ENCODE results near the gene NWD2. TPM values are rescaled to one million over a fixed set of nuclear protein-coding genes. Genes with fewer than 3 reads are reported as not detected.

The NWD2 gene
- total and polyA plus RNA-seq, 2 donors (not counting 1 experiment from before 2014, with no cell fraction given): not detected

DNA sequence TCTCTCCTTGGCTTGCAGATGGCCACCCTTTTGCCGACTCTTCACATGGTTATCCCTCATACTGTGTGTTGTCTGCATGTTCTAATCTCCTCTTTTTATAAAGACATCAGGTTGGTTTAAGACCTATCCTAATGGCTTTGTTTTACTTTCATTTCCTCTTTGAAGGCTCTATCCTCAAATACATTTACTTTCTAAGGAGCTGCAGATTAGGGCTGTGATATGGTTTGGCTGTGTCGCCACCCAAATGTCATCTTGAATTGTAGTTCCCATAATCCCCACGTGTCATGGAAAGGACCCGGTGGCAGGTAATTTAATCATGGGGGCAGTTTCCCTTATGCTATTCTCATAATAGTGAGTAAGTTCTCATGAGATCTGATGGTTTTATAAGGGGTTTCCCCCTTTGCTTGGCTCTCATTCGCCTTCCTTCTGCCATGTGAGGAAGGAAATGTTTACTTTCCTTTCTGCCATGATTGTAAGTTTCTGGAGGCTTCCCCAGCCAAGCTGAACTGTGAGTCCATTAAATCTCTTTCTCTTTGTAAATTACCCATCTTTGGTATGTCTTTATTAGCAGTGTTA, 237.1 kb downstream of the NWD2 start:
- Histone ChIP-seq H3K4me3 (replicated peaks in 1 of 4; ENCODE audit: control extremely low read depth in 1 of 4, insufficient read depth in 1 of 4, low read depth in 3 of 4, low read length in 4 of 4) (no peak overlapping the region), H3K27ac (ENCODE audit: insufficient read depth, low read length) (no peak overlapping the region), H2AFZ (ENCODE audit: low read length) (no peak overlapping the region), H3K36me3 (ENCODE audit: control insufficient read depth, insufficient read depth, low read length) (no peaks in the 10 kb centered on the region), H3K9me3 (ENCODE audit: control insufficient read depth, insufficient read depth, low read depth, low read length) (no peaks in the 10 kb centered on the region), H3K27me3 (ENCODE audit: control insufficient read depth, insufficient read depth, low read length) (no peaks in the 10 kb centered on the region), H3K4me2 (ENCODE audit: extremely low read depth, insufficient read depth, low read length) (no peak overlapping the region), H4K20me1 (ENCODE audit: control insufficient read depth, extremely low read depth, insufficient read depth, low read length) (no peaks in the 10 kb centered on the region), H3K79me2 (ENCODE audit: control insufficient read depth, insufficient read depth, low read length) (no peaks in the 10 kb centered on the region), H3K4me1 (ENCODE audit: control insufficient read depth, extremely low read depth, insufficient read depth, low read length) (no peaks in the 10 kb centered on the region), H3K9ac (ENCODE audit: insufficient read depth, low read length) (no peak overlapping the region)
- no peak for TF ChIP-seq EZH2 (IDR thresholded peaks at IDR 0.05; ENCODE audit: low read length, missing control alignments)
- TF ChIP-seq, protein P1, sequence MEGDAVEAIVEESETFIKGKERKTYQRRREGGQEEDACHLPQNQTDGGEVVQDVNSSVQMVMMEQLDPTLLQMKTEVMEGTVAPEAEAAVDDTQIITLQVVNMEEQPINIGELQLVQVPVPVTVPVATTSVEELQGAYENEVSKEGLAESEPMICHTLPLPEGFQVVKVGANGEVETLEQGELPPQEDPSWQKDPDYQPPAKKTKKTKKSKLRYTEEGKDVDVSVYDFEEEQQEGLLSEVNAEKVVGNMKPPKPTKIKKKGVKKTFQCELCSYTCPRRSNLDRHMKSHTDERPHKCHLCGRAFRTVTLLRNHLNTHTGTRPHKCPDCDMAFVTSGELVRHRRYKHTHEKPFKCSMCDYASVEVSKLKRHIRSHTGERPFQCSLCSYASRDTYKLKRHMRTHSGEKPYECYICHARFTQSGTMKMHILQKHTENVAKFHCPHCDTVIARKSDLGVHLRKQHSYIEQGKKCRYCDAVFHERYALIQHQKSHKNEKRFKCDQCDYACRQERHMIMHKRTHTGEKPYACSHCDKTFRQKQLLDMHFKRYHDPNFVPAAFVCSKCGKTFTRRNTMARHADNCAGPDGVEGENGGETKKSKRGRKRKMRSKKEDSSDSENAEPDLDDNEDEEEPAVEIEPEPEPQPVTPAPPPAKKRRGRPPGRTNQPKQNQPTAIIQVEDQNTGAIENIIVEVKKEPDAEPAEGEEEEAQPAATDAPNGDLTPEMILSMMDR (conservative IDR thresholded peaks at IDR 0.05 in 1 of 2, IDR thresholded peaks at IDR 0.05 in 1 of 2; ENCODE audit: low read depth in 1 of 2, low read length in 2 of 2): no peak
- no peak for DNase-seq (ENCODE audit: low read depth in 2 of 2)

- no peaks in the 10 kb centered on the region for H4K20me1 ChIP-seq (ENCODE audit: control insufficient read depth, extremely low read depth, insufficient read depth, low read length)
- no peaks in the 10 kb centered on the region for H3K27me3 ChIP-seq (ENCODE audit: control insufficient read depth, insufficient read depth, low read length)
- H3K4me2 ChIP-seq (ENCODE audit: extremely low read depth, insufficient read depth, low read length): no peak overlapping the region
- no peak for DNase-seq (ENCODE audit: low read depth in 2 of 2)
- H3K4me3 ChIP-seq (replicated peaks in 1 of 4; ENCODE audit: control extremely low read depth in 1 of 4, insufficient read depth in 1 of 4, low read depth in 3 of 4, low read length in 4 of 4): no peak overlapping the region
- no peak overlapping the region for H3K27ac ChIP-seq (ENCODE audit: insufficient read depth, low read length)
- H3K36me3 ChIP-seq (ENCODE audit: control insufficient read depth, insufficient read depth, low read length): no peaks in the 10 kb centered on the region
- no peaks in the 10 kb centered on the region for H3K79me2 ChIP-seq (ENCODE audit: control insufficient read depth, insufficient read depth, low read length)
- H3K4me1 ChIP-seq (ENCODE audit: control insufficient read depth, extremely low read depth, insufficient read depth, low read length): no peaks in the 10 kb centered on the region
- TF ChIP-seq, protein P1 (conservative IDR thresholded peaks at IDR 0.05 in 1 of 2, IDR thresholded peaks at IDR 0.05 in 1 of 2; ENCODE audit: low read depth in 1 of 2, low read length in 2 of 2): no peak
- TF ChIP-seq EZH2 (IDR thresholded peaks at IDR 0.05; ENCODE audit: low read length, missing control alignments): no peak
- H3K9me3 ChIP-seq (ENCODE audit: control insufficient read depth, insufficient read depth, low read depth, low read length): no peaks in the 10 kb centered on the region
- H3K9ac ChIP-seq (ENCODE audit: insufficient read depth, low read length): no peak overlapping the region
- H2AFZ ChIP-seq (ENCODE audit: low read length): no peak overlapping the region
These were observed 237.8 kb downstream of the NWD2 start for GRCh38 chr4:37482236-37482913.

DNA sequence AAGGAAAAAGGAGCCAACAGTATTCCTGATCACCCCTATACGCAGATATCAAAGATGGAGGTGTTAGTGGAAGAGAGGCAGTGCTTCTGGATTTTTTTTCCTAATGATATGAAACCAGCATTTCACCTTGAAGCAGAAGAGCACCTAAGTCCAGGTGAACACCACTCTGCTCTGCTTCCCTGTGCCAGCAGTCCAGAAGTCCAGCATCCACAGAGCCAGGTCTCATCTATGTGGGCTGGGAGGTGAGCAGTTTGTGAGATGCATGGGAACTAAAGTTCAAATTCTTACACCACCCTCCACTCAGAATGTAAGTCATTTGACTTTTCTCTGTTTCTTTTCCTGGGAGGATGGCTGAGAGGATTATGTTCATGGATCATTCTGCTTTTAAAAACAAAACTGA, 239.1 kb downstream of the NWD2 start:
- no peak for DNase-seq (ENCODE audit: low read depth in 2 of 2)
- TF ChIP-seq, protein P1 (conservative IDR thresholded peaks at IDR 0.05 in 1 of 2, IDR thresholded peaks at IDR 0.05 in 1 of 2; ENCODE audit: low read depth in 1 of 2, low read length in 2 of 2): no peak
- no peak for TF ChIP-seq EZH2 (IDR thresholded peaks at IDR 0.05; ENCODE audit: low read length, missing control alignments)
- Histone ChIP-seq H3K79me2 (ENCODE audit: control insufficient read depth, insufficient read depth, low read length) (no peaks in the 10 kb centered on the region), H3K27ac (ENCODE audit: insufficient read depth, low read length) (no peak overlapping the region), H3K27me3 (ENCODE audit: control insufficient read depth, insufficient read depth, low read length) (no peaks in the 10 kb centered on the region), H3K9me3 (ENCODE audit: control insufficient read depth, insufficient read depth, low read depth, low read length) (no peaks in the 10 kb centered on the region), H3K4me1 (ENCODE audit: control insufficient read depth, extremely low read depth, insufficient read depth, low read length) (no peaks in the 10 kb centered on the region), H3K4me3 (replicated peaks in 1 of 4; ENCODE audit: control extremely low read depth in 1 of 4, insufficient read depth in 1 of 4, low read depth in 3 of 4, low read length in 4 of 4) (no peak overlapping the region), H4K20me1 (ENCODE audit: control insufficient read depth, extremely low read depth, insufficient read depth, low read length) (no peaks in the 10 kb centered on the region), H3K36me3 (ENCODE audit: control insufficient read depth, insufficient read depth, low read length) (no peaks in the 10 kb centered on the region), H3K4me2 (ENCODE audit: extremely low read depth, insufficient read depth, low read length) (no peak overlapping the region), H2AFZ (ENCODE audit: low read length) (no peak overlapping the region), H3K9ac (ENCODE audit: insufficient read depth, low read length) (no peak overlapping the region)

Data from fibroblast of lung (primary cell).